Measurements from ENCODE around the gene CROCC2. TPM values are rescaled to one million over a fixed set of nuclear protein-coding genes. Genes with fewer than 3 reads are reported as not detected.

CROCC2 gene
- total and polyA plus RNA-seq, 7 experiments from 2014 or later: 0.22 TPM; not detected in 6

DNA sequence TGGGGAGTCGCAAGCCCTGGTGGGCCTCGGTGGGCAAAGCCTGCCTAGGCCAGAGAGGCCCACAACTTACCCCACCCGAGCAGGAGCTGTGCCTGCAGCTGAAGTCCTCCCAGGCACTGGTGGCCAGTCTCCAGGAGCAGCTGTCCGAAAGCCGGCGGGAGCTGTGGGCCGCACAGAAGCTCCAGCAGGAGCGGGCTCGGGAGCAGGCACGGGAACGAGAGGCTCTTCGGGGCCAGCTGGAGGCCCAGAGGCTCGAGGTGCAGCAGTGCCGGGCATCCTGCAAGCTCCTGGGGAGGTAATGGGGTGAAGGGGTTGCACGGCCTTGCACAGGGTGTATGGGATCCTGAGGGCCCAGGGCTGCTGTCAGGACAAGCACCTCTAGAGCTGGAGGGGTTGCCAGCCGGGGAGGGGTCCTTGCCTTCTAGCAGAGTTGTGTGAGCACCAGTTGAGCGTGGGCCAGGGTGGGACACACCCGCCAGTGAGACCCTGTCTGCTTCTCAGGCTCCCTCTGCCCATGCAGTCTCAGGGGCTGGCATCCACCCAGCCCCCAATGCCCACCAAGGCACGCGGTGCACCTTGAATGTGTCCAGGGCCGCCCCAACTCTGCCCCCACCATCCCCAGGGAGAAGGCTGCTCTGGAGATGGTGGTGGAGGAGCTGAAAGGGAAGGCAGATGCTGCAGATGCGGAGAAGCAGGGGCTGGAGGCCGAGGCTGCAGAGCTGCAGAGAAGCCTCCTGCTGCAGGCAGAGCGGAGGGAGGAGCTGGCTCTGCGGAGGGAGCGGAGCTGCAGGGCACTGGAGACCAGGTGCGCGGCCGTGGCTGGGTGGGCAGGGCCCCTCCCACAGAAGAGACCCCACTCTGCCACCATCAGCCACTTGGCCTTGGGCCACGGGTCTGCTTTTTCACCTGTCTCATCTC, 27.2 kb downstream of the CROCC2 start:
- no peaks in the 10 kb centered on the region for H3K4me1 ChIP-seq (ENCODE audit: control insufficient read depth in 2 of 2, insufficient read depth in 2 of 2, low read length in 2 of 2)
- no peaks in the 10 kb centered on the region for H3K4me1 Mint-ChIP-seq
- no peak overlapping the region for H3K4me3 Mint-ChIP-seq

GRCh38 chr2:240933966-240934700, 28.0 kb downstream of the CROCC2 start:
- Mint-ChIP-seq H3K4me1 (no peaks in the 10 kb centered on the region), H3K27ac (no peak overlapping the region)
- no peak for ATAC-seq

More for the DNA sequence above, 27.2 kb downstream of the CROCC2 start:
- Histone ChIP-seq H3K9me3 (ENCODE audit: control insufficient read depth in 2 of 3, low read length in 3 of 3) (no peaks in the 10 kb centered on the region), H3K4me3 (ENCODE audit: low read length) (no peak overlapping the region), H3K36me3 (ENCODE audit: control insufficient read depth in 2 of 3, insufficient read depth in 3 of 3, low read length in 3 of 3) (no peaks in the 10 kb centered on the region), H3K27ac (ENCODE audit: low read depth, low read length) (no peak overlapping the region), H3K27me3 (ENCODE audit: control insufficient read depth in 2 of 2, insufficient read depth in 2 of 2, low read length in 2 of 2) (no peaks in the 10 kb centered on the region)
- ATAC-seq (no peak), DNase-seq (peak in 2 of 9 donors; percentile 4 to 14)
- ChIA-PET CTCF (interaction anchor here (0.6 kb wide), 1 partner anchor 19 kb away, joined by 4 read pairs; no protein-coding TSS in a partner anchor), POLR2A (no interaction called here)
- Mint-ChIP-seq H3K36me3 (peaks cover 0 to 14% (median 0%) of the 10 kb centered on the region in 5 donors), H3K27me3 (peaks cover 0 to 11% (median 0%) of the 10 kb centered on the region in 5 donors), H3K27ac (no peak overlapping the region), H3K9me3 (peaks cover 2 to 26% (median 13%) of the 10 kb centered on the region in 11 donors)
- intact Hi-C loops (cut with micrococcal nuclease): no loop called here

GRCh38 chr2:240934701-240935102, 28.6 kb downstream of the CROCC2 start:
- intact Hi-C loops (cut with micrococcal nuclease): no loop called here
- Mint-ChIP-seq H3K4me3 (no peak overlapping the region), H3K27ac (no peak overlapping the region), H3K4me1 (no peaks in the 10 kb centered on the region), H3K27me3 (peaks cover 0 to 19% (median 3%) of the 10 kb centered on the region in 5 donors), H3K9me3 (peaks cover 4 to 36% (median 13%) of the 10 kb centered on the region in 11 donors), H3K36me3 (peaks cover 0 to 15% (median 0%) of the 10 kb centered on the region in 5 donors)
- ChIA-PET CTCF (no interaction called here), POLR2A (no interaction called here)
- no peaks in the 10 kb centered on the region for H3K9me3 ChIP-seq (ENCODE audit: control insufficient read depth in 2 of 3, low read length in 3 of 3)
- DNase-seq (peak in 1 of 9 donors; percentile 2), ATAC-seq (no peak)
- H3K4me1 ChIP-seq (ENCODE audit: control insufficient read depth in 2 of 2, insufficient read depth in 2 of 2, low read length in 2 of 2): no peaks in the 10 kb centered on the region
- no peaks in the 10 kb centered on the region for H3K27me3 ChIP-seq (ENCODE audit: control insufficient read depth in 2 of 2, insufficient read depth in 2 of 2, low read length in 2 of 2)
- H3K4me3 ChIP-seq (ENCODE audit: low read length): no peak overlapping the region
- no peaks in the 10 kb centered on the region for H3K36me3 ChIP-seq (ENCODE audit: control insufficient read depth in 2 of 3, insufficient read depth in 3 of 3, low read length in 3 of 3)
- no peak overlapping the region for H3K27ac ChIP-seq (ENCODE audit: low read depth, low read length)

More at GRCh38 chr2:240933966-240934700, 28.0 kb downstream of the CROCC2 start:
- Histone ChIP-seq H3K4me1 (ENCODE audit: control insufficient read depth in 2 of 2, insufficient read depth in 2 of 2, low read length in 2 of 2) (no peaks in the 10 kb centered on the region), H3K36me3 (ENCODE audit: control insufficient read depth in 2 of 3, insufficient read depth in 3 of 3, low read length in 3 of 3) (no peaks in the 10 kb centered on the region), H3K9me3 (ENCODE audit: control insufficient read depth in 2 of 3, low read length in 3 of 3) (no peaks in the 10 kb centered on the region), H3K4me3 (ENCODE audit: low read length) (no peak overlapping the region), H3K27me3 (ENCODE audit: control insufficient read depth in 2 of 2, insufficient read depth in 2 of 2, low read length in 2 of 2) (no peaks in the 10 kb centered on the region), H3K27ac (ENCODE audit: low read depth, low read length) (no peak overlapping the region)
- ChIA-PET POLR2A (no interaction called here), CTCF (no interaction called here)
- H3K27me3 Mint-ChIP-seq: peaks cover 0 to 14% (median 0%) of the 10 kb centered on the region in 5 donors
- no peak overlapping the region for H3K4me3 Mint-ChIP-seq
- intact Hi-C loops (cut with micrococcal nuclease): no loop called here
- DNase-seq: peak in 2 of 9 donors; percentile 4 to 18
- peaks cover 4 to 31% (median 13%) of the 10 kb centered on the region in 11 donors for H3K9me3 Mint-ChIP-seq
- peaks cover 0 to 15% (median 0%) of the 10 kb centered on the region in 5 donors for H3K36me3 Mint-ChIP-seq

- Mint-ChIP-seq H3K4me3 (no peak overlapping the region), H3K4me1 (no peaks in the 10 kb centered on the region), H3K36me3 (peaks cover 0 to 15% (median 0%) of the 10 kb centered on the region in 5 donors), H3K27me3 (peaks cover 0 to 24% (median 5%) of the 10 kb centered on the region in 5 donors), H3K9me3 (peaks cover 4 to 41% (median 13%) of the 10 kb centered on the region in 11 donors), H3K27ac (no peak overlapping the region)
- H3K4me1 ChIP-seq (ENCODE audit: control insufficient read depth in 2 of 2, insufficient read depth in 2 of 2, low read length in 2 of 2): no peaks in the 10 kb centered on the region
- ChIA-PET CTCF (no interaction called here), POLR2A (no interaction called here)
- H3K27me3 ChIP-seq (ENCODE audit: control insufficient read depth in 2 of 2, insufficient read depth in 2 of 2, low read length in 2 of 2): no peaks in the 10 kb centered on the region
- no peak overlapping the region for H3K27ac ChIP-seq (ENCODE audit: low read depth, low read length)
- DNase-seq (peak in 2 of 9 donors; percentile 4 to 16), ATAC-seq (no peak)
- no peaks in the 10 kb centered on the region for H3K9me3 ChIP-seq (ENCODE audit: control insufficient read depth in 2 of 3, low read length in 3 of 3)
- no peak overlapping the region for H3K4me3 ChIP-seq (ENCODE audit: low read length)
- intact Hi-C loops (cut with micrococcal nuclease): no loop called here
- no peaks in the 10 kb centered on the region for H3K36me3 ChIP-seq (ENCODE audit: control insufficient read depth in 2 of 3, insufficient read depth in 3 of 3, low read length in 3 of 3)
These were observed 29.2 kb downstream of the CROCC2 start for GRCh38 chr2:240935103-240935876.

- intact Hi-C loops (cut with micrococcal nuclease): no loop called here
- H3K4me3 ChIP-seq (ENCODE audit: low read length): no peak overlapping the region
- peaks cover 0 to 15% (median 0%) of the 10 kb centered on the region in 5 donors for H3K36me3 Mint-ChIP-seq
- H3K27me3 ChIP-seq (ENCODE audit: control insufficient read depth in 2 of 2, insufficient read depth in 2 of 2, low read length in 2 of 2): no peaks in the 10 kb centered on the region
- peaks cover 4 to 49% (median 14%) of the 10 kb centered on the region in 11 donors for H3K9me3 Mint-ChIP-seq
- DNase-seq (no peak), ATAC-seq (no peak)
- no peak overlapping the region for H3K27ac ChIP-seq (ENCODE audit: low read depth, low read length)
- no peaks in the 10 kb centered on the region for H3K9me3 ChIP-seq (ENCODE audit: control insufficient read depth in 2 of 3, low read length in 3 of 3)
- no peak overlapping the region for H3K4me3 Mint-ChIP-seq
- H3K36me3 ChIP-seq (ENCODE audit: control insufficient read depth in 2 of 3, insufficient read depth in 3 of 3, low read length in 3 of 3): no peaks in the 10 kb centered on the region
- CTCF ChIA-PET: no interaction called here
- POLR2A ChIA-PET: no interaction called here
- H3K27me3 Mint-ChIP-seq: peaks cover 0 to 32% (median 11%) of the 10 kb centered on the region in 5 donors
- H3K4me1 Mint-ChIP-seq: no peaks in the 10 kb centered on the region
- no peak overlapping the region for H3K27ac Mint-ChIP-seq
- H3K4me1 ChIP-seq (ENCODE audit: control insufficient read depth in 2 of 2, insufficient read depth in 2 of 2, low read length in 2 of 2): no peaks in the 10 kb centered on the region
These were observed 30.0 kb downstream of the CROCC2 start for GRCh38 chr2:240936106-240936505.

DNA sequence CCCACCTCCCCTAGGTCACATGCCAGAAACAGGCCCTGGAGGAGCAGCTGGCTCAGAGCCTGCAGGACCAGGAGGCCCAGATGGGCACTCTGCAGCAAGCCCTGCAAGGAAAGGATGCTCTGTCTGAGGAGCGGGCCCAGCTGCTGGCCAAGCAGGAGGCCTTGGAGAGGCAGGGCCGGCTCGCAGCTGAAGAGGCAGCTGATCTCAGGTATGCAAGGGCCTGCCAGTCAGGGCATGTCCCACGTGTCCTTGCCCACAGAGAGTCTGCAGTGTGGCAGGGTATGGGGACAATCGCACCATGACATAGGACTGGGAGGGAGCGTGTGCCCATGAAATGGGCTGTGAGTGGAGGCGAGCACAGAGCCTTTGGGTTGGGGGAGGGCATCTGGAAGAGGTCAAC, 39.9 kb downstream of the CROCC2 start:
- peak in 2 of 9 donors; percentile 4 to 7 for DNase-seq
- Histone ChIP-seq H3K27ac (ENCODE audit: low read depth, low read length) (no peak overlapping the region), H3K9me3 (ENCODE audit: control insufficient read depth in 2 of 3, low read length in 3 of 3) (no peaks in the 10 kb centered on the region), H3K4me1 (ENCODE audit: control insufficient read depth in 2 of 2, insufficient read depth in 2 of 2, low read length in 2 of 2) (no peaks in the 10 kb centered on the region), H3K27me3 (ENCODE audit: control insufficient read depth in 2 of 2, insufficient read depth in 2 of 2, low read length in 2 of 2) (no peaks in the 10 kb centered on the region), H3K4me3 (ENCODE audit: low read length) (no peak overlapping the region), H3K36me3 (ENCODE audit: control insufficient read depth in 2 of 3, insufficient read depth in 3 of 3, low read length in 3 of 3) (no peaks in the 10 kb centered on the region)
- Mint-ChIP-seq H3K36me3 (no peaks in the 10 kb centered on the region), H3K4me3 (no peak overlapping the region), H3K27ac (peak overlapping the region in 1 of 9 donors; percentile 36), H3K27me3 (peaks cover 0 to 9% (median 6%) of the 10 kb centered on the region in 5 donors), H3K4me1 (no peaks in the 10 kb centered on the region), H3K9me3 (peaks cover 0 to 17% (median 0%) of the 10 kb centered on the region in 11 donors)
- no peak for ATAC-seq
- CTCF ChIA-PET: no interaction called here
- POLR2A ChIA-PET: interaction anchor here (0.6 kb wide), 1 partner anchor 65 kb away, joined by 3 read pairs; no protein-coding TSS in a partner anchor
- intact Hi-C loops (cut with micrococcal nuclease): no loop called here

Data from naive thymus-derived CD4-positive, alpha-beta T cell (primary cell).